Globus pallidus (tissue), 1 donor: ENCODE measurements around the gene AUTS2.
"Not testable (repeated sequence)": the region's sequence is repeated elsewhere in the genome, so short reads cannot be mapped to it uniquely, and the experiment has no call there.

Experiments used
- DNase-seq: peaks from one replicate; pipeline ENCODE4 v3.0.0-alpha.2; 2015; ENCODE audit warnings: low spot score

The AUTS2 gene

DNA sequence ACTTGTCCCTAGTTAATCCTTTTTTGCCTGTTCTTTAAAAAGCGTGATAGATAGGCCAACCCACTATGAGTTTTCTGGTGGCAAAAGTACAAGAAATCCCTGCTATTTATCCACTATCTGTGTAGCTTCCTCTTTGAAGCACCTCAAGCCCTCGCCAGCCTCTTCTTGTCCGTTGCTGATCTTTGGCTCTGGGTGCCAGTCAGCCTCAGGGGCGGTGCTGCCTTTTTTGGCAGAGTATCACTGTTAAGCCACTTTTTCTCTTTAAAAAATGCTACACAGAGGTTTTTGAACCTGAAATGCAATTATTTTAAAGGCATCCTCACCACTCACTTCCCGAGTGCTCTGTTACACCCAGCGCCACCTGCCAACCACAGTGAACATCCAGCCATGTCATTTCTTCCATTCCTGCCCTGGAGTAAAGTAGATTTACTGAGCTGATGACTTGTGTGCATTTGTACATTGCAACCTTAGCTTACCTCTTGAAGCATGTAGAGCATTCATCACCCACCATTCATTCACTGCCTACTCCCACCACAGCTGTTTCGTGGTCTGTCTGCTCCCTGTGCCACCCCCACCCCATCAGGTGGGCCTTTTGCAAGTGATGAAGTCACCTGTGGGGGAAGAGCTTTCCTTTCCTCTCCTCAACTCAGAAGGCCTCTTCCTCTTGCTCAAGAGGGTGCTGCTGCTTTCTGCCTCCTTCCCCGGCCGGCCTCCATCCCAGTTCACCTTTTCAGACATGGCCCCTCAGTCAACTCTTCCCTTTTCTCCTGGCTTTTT lies 1119.5 kb downstream of the AUTS2 start:
- DNase-seq = no peak

DNA sequence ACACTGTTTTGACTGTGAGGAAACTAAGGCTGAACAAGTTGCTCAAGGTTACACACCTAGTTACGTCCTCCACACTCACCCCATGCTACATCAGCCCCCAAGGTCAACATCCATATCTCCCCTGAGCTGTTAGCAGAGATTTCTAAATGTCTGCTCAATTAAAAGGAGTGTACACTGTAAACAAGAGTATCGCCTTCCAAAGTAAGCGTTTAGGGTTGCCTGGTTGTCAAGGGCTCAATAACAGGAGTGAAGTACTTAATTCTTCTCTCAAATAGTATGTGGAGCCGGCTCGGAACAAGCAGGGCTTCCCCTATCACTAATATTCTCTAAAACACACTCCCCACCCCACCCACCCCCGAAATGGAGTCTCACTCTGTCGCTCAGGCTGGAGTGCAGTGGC lies 1120.8 kb downstream of the AUTS2 start:
- DNase-seq = no peak

DNA sequence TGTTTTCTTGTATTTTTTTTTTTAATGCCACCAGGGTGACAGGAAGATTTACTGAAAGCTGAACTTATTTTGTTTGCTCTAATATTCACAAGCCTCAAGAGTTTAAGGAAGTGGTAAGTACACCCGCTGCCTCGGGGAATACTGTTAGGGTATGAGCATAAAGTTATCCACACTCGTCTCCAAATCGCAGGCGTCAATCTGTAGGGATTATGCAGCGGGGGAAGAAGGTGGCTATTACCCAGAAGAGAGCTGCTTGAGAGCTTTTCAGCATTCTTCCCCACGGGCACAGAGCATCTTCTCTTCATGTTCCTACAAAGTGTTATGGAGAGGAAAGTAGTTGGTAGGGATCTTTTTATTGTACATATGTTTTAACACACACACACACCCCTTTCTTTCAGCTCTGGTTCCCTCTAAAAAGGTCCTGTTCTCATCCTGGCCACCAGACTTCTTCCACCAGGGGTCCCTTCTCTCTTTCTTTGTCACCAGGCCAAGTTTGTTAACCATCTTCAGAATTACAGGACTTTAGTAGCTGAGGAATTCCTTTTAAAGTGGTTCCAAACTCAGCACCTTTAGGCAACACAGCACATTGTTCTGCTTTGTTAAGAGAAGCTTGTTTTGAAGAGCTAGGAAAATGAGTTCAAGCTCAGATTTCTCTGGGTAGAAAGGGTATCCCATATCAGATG lies 1122.1 kb downstream of the AUTS2 start:
- no peak for DNase-seq

DNA sequence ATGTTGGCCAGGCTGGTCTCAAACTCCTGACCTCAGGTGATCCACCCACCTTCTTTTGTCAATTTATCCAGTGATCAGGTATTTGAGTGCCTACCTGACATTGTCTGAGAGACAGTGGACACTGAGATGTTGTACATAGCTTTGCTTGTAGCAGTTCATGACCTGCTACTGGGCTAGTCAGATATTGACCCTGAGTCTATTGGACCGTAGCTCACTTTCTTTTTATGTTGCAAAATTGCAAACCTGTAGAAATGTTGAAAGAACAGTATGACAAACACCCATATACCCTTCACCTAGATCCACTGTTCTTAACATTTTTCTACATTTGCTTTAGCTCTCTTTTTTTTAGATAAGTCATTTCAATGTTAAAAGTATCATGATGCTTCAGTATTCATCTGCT lies 1123.2 kb downstream of the AUTS2 start:
- DNase-seq = no peak

DNA sequence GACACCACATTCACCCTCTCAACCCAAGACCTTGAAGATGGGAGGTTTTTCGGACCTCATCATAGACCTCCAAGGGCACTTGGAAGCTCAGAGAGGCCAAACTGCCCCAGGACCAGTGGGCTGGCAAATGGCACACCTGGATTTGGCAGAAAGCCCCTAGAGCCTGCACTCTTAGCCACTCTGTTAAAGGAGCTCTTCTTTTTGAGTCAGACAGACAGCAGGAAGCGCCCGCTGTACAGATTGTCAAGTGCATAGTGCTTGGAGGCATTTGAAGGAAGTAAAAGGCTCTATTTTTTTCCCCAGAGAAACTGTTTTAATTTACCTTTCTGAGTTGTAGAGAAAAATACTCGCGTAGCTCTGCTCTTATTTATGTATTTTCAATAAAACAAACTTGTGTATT lies 1125.1 kb downstream of the AUTS2 start:
- DNase-seq = no peak

DNA sequence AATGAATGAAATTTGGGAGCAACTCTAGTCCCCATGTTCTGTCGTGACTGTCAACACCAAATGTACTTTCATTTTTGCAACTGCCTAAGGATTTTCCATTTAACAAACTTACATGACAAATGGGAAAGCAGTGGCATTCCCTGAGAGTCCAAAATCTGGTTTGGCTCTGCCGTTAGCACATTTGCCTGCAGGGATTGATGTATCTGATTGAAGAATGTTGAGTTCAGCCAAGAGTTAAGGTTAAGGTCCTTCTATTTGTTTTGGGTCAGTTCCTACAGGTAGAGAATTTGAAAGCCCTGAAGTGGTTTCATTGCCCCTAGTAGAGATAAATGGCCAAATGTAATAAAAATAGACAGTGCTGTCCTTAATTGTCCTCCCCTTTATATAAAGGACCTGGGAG lies 1127.2 kb downstream of the AUTS2 start:
- no peak for DNase-seq

DNA sequence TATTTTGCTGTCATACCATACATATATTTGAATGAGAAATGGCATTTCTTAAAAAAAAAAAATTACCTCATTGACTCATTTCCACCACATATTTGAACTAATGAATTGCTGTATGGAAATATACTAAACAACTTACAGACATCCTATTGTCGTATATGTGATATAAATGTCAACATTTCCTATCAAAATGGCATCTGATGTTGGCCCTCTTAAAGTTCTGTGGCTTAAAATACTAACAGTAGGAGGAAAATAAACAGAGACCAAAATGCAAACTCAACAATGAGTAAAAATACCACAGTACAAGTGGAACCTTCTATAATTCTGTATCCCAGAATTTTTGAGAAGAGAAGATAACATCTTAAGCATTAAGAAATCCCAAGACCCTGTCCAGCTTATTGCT lies 1128.0 kb downstream of the AUTS2 start:
- DNase-seq = no peak

DNA sequence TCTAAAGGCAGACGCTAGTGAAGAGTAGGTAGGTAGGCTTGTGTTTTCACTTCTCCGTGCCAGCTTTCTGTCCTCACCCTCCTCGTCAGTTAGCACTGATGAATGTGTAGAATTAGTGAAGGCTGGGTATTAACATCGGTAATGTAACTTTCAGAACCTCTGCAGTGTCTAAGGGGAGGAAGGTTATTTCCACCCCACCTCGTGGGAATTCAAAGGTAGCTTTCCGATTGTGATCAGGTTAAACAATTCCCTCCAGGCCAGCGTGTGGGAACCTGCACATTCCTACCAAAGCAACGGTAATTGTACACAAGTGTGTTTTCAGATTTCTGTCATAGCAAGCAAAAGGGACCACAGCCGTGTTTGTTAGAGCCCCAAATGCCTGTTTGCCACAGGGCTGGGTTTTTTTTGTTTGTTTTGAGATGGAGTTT lies 1128.7 kb downstream of the AUTS2 start:
- DNase-seq = no peak

DNA sequence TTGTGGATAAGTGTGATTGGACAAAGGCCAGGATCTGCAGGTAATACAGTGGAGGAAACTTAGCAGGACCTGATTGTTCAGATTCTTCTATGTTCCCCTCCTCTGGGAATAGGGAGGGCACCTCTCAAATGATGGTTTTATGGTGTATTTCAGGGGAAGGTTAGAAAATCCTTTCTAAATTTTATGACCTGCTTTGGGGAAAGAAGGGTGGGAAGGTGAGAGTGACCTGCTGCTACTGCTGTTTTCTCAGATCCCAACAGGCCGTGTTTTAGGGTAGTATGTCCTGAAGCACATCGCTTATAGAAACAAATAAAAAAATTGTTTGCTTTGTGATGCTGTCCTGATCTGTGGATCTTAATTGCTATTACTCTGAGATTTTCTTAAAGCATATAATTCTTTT lies 1129.6 kb downstream of the AUTS2 start:
- DNase-seq = no peak

DNA sequence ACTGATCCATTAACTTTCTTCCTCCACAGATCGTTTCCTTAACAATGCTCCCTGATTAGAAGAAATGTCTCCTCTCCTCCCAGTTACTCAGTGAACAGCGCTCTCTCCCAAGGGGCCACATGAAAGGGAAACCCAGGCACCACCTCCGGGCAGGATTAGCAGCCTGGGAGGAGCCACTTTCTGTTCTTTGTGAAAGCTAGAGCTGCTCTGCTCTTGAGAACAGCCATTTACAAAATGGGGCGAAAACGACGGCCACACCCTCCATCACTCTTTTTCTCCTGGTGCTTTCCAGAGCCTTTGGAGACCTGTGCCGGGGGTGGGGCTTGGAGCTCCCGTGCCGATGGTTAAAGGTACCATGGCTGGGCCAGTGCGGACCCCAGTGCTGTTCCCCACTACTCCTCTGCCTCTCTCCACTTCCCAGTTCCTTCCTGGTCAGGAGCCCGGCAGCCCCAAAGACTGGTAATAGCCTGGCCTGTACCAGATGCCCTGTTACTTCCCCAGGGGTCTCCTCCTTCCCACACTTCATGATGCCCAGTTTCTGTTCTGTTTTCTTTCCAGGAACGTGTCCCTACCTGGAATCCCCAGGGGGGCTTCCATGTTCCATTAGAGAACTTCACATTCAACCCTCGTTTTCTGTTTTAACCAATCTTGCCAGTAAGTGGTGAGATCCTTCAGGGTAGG lies 1130.7 kb downstream of the AUTS2 start:
- DNase-seq = no peak

DNA sequence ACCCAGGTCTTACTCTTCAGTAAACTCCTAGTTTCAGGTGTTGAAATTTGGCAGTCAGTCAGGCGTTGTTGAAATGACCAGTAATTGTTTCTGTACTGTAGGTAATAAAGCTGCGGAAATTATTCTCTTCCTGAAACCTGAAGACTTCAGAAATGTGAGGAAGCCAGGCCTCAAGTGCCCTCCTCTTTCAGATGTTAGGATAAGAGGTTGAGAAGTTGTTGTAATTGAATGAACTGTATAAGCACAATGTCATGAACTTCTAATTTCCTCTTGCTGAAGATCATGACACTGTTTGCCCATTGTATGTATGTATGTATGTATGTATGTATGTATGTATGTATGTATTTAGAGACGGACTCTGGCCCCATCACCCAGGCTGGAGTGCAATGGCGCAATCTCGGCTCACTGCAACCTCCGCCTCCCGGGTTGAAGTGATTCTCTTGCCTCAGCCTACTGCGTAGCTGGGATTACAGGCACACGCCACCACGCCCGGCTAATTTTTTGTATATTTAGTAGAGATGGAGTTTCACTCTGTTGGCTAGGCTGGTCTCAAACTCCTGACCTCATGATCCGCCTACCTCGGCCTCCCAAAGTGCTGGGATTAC lies 1131.4 kb downstream of the AUTS2 start:
- not testable (repeated sequence) for DNase-seq

DNA sequence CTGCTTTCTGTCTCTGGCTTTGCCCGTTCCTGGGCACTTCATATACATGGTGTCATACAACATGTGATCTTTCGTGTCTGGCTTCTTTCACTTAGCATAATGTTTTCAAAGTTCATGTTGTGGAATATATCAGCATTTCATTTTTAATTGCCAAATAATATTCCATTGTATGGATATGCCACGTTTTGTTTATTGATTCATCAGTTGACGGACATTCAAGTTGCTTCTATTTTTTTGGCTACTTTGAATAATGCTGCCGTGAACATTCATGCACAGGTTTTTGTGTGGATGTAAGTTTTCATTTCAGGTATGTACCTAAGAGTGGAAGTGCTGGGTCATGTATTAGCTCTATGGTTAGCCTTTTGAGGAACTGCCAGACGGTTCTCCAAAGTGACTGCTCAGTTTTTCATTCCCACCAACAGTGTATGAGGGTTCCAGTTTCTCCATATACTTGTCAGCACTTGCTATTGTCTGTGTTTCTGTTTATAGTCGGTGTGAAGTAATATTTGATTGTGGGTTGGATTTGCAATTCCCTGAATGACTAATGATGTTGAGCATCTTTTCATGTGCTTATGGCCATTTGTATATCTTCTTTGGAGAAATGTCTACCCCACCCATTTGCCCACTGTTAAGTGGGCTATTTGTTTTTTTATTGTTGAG lies 1132.3 kb downstream of the AUTS2 start:
- no peak for DNase-seq

DNA sequence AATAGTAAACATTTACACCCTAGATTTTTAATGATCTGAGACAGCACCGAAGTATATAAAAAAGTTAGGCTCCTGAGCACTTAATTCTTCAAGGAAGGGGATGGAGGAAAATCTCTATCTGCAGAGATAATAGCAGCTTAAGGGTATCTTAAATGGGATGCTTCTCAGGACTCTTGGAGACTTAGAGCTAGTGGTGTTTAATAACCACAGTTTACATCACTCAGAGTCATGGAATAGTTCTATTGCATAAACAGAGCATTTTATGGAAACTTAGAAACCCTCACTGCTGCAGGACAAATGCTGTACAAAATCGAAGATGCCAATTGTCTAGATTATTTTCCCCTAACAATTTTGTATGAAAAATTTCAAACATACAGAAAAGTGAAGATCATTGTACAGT lies 1134.8 kb downstream of the AUTS2 start:
- DNase-seq = no peak

DNA sequence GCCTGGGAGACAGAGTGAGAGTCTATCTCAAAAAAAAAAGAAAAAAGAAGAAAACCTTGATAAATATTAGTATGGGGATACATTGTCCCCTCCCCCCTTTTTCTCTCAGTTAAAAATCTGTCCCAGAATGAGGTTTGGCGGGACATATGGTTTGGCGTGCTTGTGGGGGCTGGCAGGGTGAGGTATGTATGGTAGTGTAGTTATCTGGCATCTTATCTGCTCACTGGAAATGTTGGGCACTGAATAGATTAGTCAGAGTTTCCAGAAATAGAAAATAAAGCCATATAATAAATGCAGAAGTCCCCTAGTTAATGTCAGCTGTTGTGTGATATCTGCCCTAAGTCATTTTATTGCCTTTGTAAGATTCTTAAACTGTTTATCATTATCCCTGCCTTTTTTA lies 1136.1 kb downstream of the AUTS2 start:
- no peak for DNase-seq

DNA sequence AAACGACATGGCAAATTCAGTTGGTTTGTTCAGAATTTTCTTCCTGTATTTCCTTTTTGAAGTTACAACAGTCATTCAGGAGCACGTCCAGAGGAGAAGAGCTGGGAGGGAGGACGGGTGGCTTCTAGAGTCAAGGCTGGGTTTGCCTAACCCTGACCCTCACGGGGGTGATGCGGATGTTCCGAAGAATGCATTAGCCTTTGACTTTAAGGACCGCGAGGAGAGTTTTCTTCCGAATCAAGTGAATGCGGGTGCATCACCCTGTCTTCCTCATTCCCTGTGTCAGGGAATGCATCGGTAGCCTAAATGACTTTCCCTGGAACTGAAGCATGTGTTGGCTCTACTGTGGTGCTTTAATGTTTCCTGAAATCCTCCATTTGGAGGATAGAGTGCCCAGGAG lies 1137.0 kb downstream of the AUTS2 start:
- DNase-seq = no peak

DNA sequence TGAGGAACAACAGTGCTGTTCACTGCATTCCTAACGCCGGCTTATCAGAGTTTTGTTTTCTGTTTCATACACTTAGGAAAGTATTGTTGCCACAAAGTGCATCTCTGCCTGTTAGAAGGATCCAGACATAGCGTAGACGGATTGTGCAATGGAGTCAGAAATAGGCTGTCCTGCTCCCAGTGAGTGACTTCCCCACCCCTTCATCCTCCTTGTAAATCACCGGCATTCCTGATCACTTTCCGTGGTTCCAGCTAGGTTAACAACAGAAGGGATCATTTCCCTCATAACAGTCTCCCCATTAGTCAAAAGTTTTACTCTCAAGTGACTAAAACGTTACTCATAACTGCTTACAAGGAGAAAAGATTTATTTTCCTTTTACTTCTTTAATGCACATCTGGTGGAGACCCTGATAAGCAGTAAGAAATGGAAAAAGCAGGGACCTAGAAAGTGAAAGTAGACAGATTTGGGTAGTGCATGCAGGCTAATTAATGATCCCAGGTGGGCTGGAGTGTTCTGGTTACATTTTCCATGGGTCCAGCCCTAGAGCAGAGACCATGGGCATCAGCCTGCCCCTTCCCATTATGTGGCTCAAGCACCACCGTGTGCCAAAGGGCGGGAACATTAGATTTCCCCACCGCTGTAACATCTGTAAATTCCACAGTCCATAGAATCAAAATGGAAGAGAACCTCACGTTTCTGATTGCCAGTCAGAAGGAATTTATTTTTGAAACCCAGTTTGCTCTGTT lies 1138.6 kb downstream of the AUTS2 start:
- no peak for DNase-seq

DNA sequence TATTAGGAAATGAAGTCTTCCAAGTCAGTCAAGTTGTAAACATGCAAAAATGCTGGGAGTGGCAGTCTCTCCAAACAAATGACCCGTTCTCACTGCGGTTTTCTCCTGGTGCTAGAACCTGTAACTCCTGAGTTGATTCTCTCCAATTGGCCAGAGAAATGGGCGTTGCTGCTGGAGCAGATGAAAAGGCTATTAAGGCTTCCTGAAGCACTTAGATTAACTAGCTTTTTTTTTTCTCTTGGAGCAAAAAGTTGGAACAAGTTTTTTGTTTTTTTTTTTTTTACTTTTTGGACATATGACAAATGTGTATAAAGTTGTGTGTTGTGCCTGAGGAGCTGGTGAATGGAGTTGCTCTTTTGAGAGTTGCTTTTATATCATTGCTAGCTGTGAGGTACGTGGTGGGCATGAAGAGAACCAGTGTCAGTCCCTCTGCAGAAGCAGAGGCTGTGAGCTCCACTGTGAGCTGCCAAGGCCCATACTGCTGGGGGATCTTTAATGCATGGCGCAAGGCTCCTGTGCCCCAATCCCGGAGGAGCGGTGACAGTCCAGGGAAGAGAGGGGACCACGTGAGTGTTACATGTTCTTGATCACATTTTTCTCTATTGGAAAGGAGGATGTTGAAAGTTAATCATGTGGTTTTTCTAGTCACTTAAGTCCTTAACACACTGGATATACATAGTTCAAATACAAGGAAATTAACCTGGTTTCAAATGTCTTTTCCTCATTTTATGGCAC lies 1140.0 kb downstream of the AUTS2 start:
- peak; percentile 40 for DNase-seq

DNA sequence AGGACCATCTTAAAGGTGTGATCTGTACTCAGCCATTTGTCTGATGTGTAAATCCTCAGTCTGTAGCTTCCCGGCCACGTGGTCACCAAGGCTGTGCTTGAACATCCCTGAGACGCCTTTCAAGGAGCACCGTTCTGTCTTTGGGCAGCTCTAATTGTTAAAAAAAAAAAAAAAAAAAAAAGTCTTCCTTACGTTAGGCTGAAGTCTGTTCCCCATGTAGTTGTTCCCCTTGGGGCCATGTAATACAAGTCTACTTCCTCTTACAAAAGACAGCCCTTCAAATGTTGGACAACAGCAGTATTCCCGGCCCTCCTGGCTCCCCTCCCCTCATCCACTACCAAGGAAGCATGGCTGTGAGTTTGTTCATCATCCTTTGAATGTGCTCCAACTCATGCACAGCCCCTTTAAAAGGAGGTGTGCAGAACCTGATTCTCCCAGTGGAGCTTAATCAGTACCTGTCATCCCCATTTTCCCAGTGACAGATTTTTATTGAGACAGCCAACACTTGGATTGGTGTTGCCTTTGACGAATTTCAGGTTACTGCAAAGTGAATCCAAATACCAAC lies 1141.5 kb downstream of the AUTS2 start:
- no peak for DNase-seq

DNA sequence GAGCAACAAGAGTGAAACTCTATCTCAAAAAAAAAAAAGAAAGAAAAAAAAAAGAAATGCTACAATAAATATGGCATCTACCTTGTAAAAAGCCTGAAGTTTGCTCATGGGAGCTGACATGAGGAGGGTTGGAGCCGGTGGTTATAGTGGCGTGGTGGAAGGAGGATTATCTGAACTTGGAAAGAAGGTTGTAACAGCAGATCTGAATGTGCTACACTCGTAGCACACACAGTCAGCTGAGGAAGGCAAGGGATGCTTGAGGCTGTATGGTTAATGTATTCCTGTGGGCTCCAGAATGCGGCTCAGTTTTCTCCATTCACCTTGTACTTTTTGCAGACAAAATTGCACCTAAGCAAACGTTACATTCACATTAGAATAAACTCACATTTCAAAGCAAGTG lies 1143.4 kb downstream of the AUTS2 start:
- DNase-seq = no peak

DNA sequence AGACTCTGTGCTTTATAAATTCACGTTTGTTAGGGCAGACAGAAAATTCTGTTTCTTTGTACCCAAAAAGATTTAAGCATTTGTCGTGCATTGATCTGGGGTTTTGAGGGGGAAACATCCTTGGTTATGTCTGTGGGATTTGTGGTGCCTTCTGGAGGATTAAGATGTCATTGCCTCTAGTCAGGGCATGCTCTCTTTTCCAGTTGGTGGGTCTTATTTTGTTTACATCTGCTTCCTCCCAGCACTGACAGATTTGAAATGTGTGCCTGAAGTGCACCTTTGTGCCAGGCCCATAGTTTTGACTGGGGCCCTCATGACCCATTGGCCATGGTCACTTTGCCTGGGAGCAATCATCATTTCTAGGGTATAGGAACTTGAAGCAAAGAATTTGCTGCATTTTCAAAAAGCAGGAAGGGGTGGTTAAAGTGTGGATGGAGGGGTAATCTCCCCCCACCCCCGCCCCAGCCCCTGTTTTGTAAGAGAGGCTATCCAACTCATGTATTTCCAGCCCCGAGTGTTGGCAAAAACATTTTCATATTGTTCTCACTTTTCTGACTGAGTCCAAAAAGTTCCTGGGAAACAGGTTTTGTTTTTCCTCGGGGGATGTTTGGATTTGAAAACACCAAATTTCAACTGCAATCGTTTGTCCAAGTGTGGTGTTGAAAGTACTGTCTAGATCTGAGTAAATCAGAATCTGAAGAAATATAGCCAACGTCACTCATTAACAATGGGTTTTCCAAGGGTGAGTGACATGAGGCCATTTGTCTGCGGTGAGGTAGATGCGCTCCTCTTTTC lies 1145.5 kb downstream of the AUTS2 start:
- no peak for DNase-seq
